NCI-H526 (cell line): ENCODE results near the gene NISCH.

Experiments
- DNase-seq, 2 experiments: peaks; one replicate each; lab custom pipeline; 2025; lab: John Stamatoyannopoulos, UW

The NISCH gene

GRCh38 chr3:52490939-52491526, 35.6 kb downstream of the NISCH start:
- DNase-seq, result no peak

GRCh38 chr3:52492059-52492458, 36.7 kb downstream of the NISCH start:
- no peak for DNase-seq

GRCh38 chr3:52493232-52494017, 38.0 kb downstream of the NISCH start:
- DNase-seq, result no peak

GRCh38 chr3:52494445-52494844, 39.0 kb downstream of the NISCH start:
- peak in 1 of 2 experiments; percentile 29 for DNase-seq

GRCh38 chr3:52494886-52495495, 39.6 kb downstream of the NISCH start, which contains the start of gene STAB1:
STAB1 (plus strand) TSS chr3:52495338; CDS start chr3:52495414, 76 bp downstream.
- DNase-seq, result no peak

GRCh38 chr3:52495777-52496602, 40.6 kb downstream of the NISCH start:
- DNase-seq, result no peak

- DNase-seq, result no peak
These were observed 43.0 kb downstream of the NISCH start for GRCh38 chr3:52498137-52499054.

GRCh38 chr3:52501046-52501445, 45.6 kb downstream of the NISCH start:
- no peak for DNase-seq

GRCh38 chr3:52502001-52502400, 46.6 kb downstream of the NISCH start:
- no peak for DNase-seq

GRCh38 chr3:52502808-52503350, 47.5 kb downstream of the NISCH start:
- peak in 1 of 2 experiments; percentile 36 for DNase-seq

- DNase-seq, result peak in 1 of 2 experiments; percentile 55
These were observed 48.5 kb downstream of the NISCH start for GRCh38 chr3:52503788-52504424.

- DNase-seq, result no peak
These were observed 49.6 kb downstream of the NISCH start for GRCh38 chr3:52504977-52505376.

- DNase-seq, result no peak
These were observed 51.0 kb downstream of the NISCH start for GRCh38 chr3:52506266-52506966.

- no peak for DNase-seq
These were observed 52.0 kb downstream of the NISCH start for GRCh38 chr3:52507359-52507758.

GRCh38 chr3:52509753-52510328, 54.4 kb downstream of the NISCH start:
- DNase-seq, result no peak

GRCh38 chr3:52511509-52511908, 56.1 kb downstream of the NISCH start:
- no peak for DNase-seq

- DNase-seq, result no peak
These were observed 56.7 kb downstream of the NISCH start for GRCh38 chr3:52512105-52512504.

- no peak for DNase-seq
These were observed 57.3 kb downstream of the NISCH start for GRCh38 chr3:52512727-52513126.

GRCh38 chr3:52513281-52513680, 57.9 kb downstream of the NISCH start:
- no peak for DNase-seq
